GM12878 (cell line): ENCODE measurements around the gene KRT222. TPM values are rescaled to one million over a fixed set of nuclear protein-coding genes. Genes with fewer than 3 reads are reported as not detected.

ENCODE experiments used
- ATAC-seq: fragments of 200-7000 bp; cut with Tn5 transposase; 3 replicates; pipeline ENCODE4 v1.9.1; 2020; ENCODE audit warnings: mild to moderate bottlenecking, moderate library complexity
- BruUV-seq: library from RNA; stranded (reverse); fragments of 400-500 nt; replicated peaks from 2 replicates; lab custom pipeline; 2021; lab: Mats Ljungman, UMichigan
- CTCF ChIA-PET: fragments of 300-600 bp; sonication (Branson Sonifier 250); formaldehyde crosslinking; extraction: SDS; loops from one replicate; lab custom pipeline; 2021; ENCODE audit warnings: inconsistent platforms; lab: Yijun Ruan, JAX
- POLR2A ChIA-PET: fragments of 350-600 bp; formaldehyde crosslinking; extraction: SDS; loops from one replicate; lab custom pipeline; 2021; ENCODE audit warnings: inconsistent platforms; lab: Charles Lee
- RAD21 ChIA-PET: fragments of 300-600 bp; sonication (Branson Sonifier 250); formaldehyde crosslinking; loops from one replicate; lab custom pipeline; 2023; ENCODE audit warnings: antibody characterized with exemption; ENCODE audit not compliant: unreplicated experiment; lab: Charles Lee
- SMC1A ChIA-PET: fragments of 300-600 bp; sonication (Branson Sonifier 250); formaldehyde crosslinking; loops from one replicate; lab custom pipeline; 2023; ENCODE audit not compliant: unreplicated experiment, uncharacterized antibody; lab: Charles Lee
- DNase-seq: peaks from one replicate; pipeline ENCODE4 v3.0.0-alpha.2; 2011; ENCODE audit warnings: low read depth, low spot score
- FAIRE-seq: peaks from 3 replicates; lab custom pipeline; 2011; peaks lifted over from hg19 to GRCh38; lab: Jason Lieb, UNC
- H2AFZ ChIP-seq: 2 replicates; pipeline ENCODE4 v1.6.0; 2011; ENCODE audit warnings: low read depth, low read length, control low read depth; ENCODE audit not compliant: control insufficient read depth
- H3K27ac ChIP-seq: 2 replicates; pipeline ENCODE4 v1.5.1; 2011; ENCODE audit warnings: control low read depth; ENCODE audit not compliant: control insufficient read depth, insufficient read depth
- H3K27me3 ChIP-seq, 2 experiments: replicated peaks in 1 of 2; 2 replicates each; pipeline versions ENCODE4 v1.6.0 to v1.6.1; 2011; ENCODE audit warnings: low read length in 1 of 2; ENCODE audit not compliant: control insufficient read depth in 2 of 2, insufficient read depth in 2 of 2
- H3K36me3 ChIP-seq, 2 experiments: 2 replicates each; pipeline ENCODE4 v1.5.1; 2011; ENCODE audit warnings: low read length in 1 of 2; ENCODE audit not compliant: control insufficient read depth in 2 of 2, insufficient read depth in 2 of 2
- H3K4me1 ChIP-seq: 2 replicates; pipeline ENCODE4 v1.6.1; 2011; ENCODE audit warnings: mild to moderate bottlenecking, low read length, moderate library complexity, mixed read lengths; ENCODE audit not compliant: control insufficient read depth, insufficient read depth
- H3K4me2 ChIP-seq: 2 replicates; pipeline ENCODE4 v1.6.0; 2011; ENCODE audit warnings: control low read depth; ENCODE audit not compliant: control insufficient read depth, insufficient read depth
- H3K4me3 ChIP-seq: fragments of 200-600 bp; sonication (generic); 2 replicates; pipeline ENCODE4 v1.5.1; 2016
- H3K79me2 ChIP-seq: 2 replicates; pipeline ENCODE4 v1.6.0; 2011; ENCODE audit warnings: low read length; ENCODE audit not compliant: control insufficient read depth, insufficient read depth
- H3K9ac ChIP-seq: 2 replicates; pipeline ENCODE4 v1.8.0; 2011; ENCODE audit warnings: low read length, control low read depth, mixed read lengths; ENCODE audit not compliant: control insufficient read depth, insufficient read depth
- H3K9me3 ChIP-seq: replicated peaks from 3 replicates; pipeline ENCODE4 v1.5.1; 2011; ENCODE audit warnings: mild to moderate bottlenecking, low read length; ENCODE audit not compliant: control insufficient read depth, insufficient read depth
- H4K20me1 ChIP-seq: 2 replicates; pipeline ENCODE4 v1.6.0; 2011; ENCODE audit not compliant: control insufficient read depth, insufficient read depth
- EED ChIP-seq: sonication (generic); IDR thresholded peaks from 2 replicates; pipeline ENCODE4 v1.6.1; 2016; ENCODE audit warnings: antibody characterized with exemption, low read depth
- POLR2A ChIP-seq: IDR thresholded peaks from 2 replicates; pipeline ENCODE4 v1.6.1; 2011; ENCODE audit warnings: low read depth, mild to moderate bottlenecking, low read length
- TCF3 ChIP-seq: IDR thresholded peaks from 2 replicates; pipeline ENCODE4 v1.6.1; 2012; ENCODE audit warnings: low read depth, mild to moderate bottlenecking, low read length, borderline replicate concordance; ENCODE audit not compliant: insufficient read depth
- YBX1 ChIP-seq: fragments of 450-650 bp; IDR thresholded peaks from 2 replicates; pipeline ENCODE4 v1.6.1; 2016; ENCODE audit warnings: antibody characterized with exemption
- WGBS: methylation state at CpG from one replicate; pipeline ENCODE4 v1.1.6; 2016; ENCODE audit warnings: low lambda C conversion rate; ENCODE audit not compliant: insufficient replicate concordance, insufficient coverage; ENCODE audit errors: missing lambda C conversion rate; 5-methylcytosine and 5-hydroxymethylcytosine counted together
- in situ Hi-C: fragments of 300-500 bp; cut with MboI; formaldehyde crosslinking; loops from 9 replicates; pipeline ENCODE4 v1.14.3; 2018; ENCODE audit warnings: mixed read lengths
- intact Hi-C: fragments of 100-400 bp; cut with micrococcal nuclease; formaldehyde crosslinking; loops from one replicate; pipeline ENCODE4 v1.14.2; 2022; ENCODE audit not compliant: unreplicated experiment
- polyA plus RNA-seq, 11 experiments: library from polyadenylated mRNA; depleted of rRNA in 4 of 11; unstranded in 6 of 11; stranded (reverse) in 5 of 11; fragments of >200 nt; fragmentation: Nextera tagmentation in 4 of 11; fragmentation: Illumina TruSeq in 1 of 11; extraction: Ambion mirVana in 4 of 11; extraction: Trizol in 1 of 11; gene quantifications; 1 replicate in 1 of 11; 2 replicates in 10 of 11; pipeline versions ENCODE4 v1.2.1 to v1.2.3, GENCODE V29; 2011 to 2016; ENCODE audit warnings: inconsistent platforms in 2 of 11, missing spikeins in 2 of 11, low read depth in 1 of 11
- total RNA-seq, 4 experiments: library from RNA; depleted of rRNA in 3 of 4; stranded (reverse); fragments of >200 nt in 3 of 4; fragmentation: Illumina TruSeq in 1 of 4; extraction: Trizol in 1 of 4; gene quantifications; 2 replicates each; pipeline versions ENCODE4 v1.2.1 to v1.2.3, GENCODE V29; 2013 to 2021

Gene KRT222
- total and polyA plus RNA-seq, 10 of the 15 experiments (the other 5 are each of a cell fraction or from before 2014, with no cell fraction given): 0.21 to 6.4 (median 0.54) TPM; not detected in 1

DNA sequence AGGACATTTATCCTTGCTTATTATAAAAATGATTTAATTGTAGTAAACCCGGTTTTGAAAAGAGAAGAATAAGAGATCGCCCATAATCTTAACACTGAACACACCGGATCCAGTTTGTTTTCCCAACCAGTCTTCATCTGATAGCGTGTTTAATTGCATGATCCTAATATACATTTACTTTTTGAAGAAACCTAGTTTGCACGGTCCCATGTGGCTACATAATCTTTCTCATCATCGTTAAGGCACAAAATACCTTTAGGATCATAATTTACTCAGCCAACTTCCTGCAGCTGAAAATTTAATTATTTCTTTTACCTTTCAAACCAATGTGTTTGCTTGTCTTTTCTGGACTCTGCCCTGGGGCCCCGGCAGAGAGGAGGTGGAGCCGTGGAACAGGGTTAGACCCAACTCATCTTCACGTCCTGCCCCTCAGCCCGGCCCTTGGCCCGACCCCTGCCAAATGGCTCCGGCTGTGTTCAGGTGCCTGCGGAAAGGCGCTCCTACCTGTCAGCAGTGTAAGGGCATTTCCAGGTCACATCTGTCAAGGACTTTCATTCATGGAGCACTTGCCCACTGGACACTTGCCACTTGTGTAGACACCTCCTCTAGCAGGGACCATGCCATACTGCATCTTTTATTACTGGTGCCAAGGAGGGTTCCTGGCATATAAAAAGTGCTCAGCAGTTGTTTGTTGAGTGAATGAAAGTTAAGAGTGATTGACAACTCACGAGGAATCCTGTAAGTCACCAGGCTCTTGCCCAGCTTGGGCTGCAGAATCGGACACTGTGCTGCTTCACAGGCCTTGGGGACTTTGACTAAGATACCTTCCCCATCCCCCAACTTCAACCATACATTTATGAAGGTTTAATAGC, 46.0 kb downstream of the KRT222 start:
- DNase-seq (no peak), FAIRE-seq (no peak), ATAC-seq (no peak)
- Histone ChIP-seq H3K27me3 (no peaks in the 10 kb centered on the region), H3K9me3 (no peaks in the 10 kb centered on the region), H3K4me1 (peaks cover 40% of the 10 kb centered on the region), H3K27ac (no peak overlapping the region), H3K79me2 (no peaks in the 10 kb centered on the region), H3K9ac (no peak overlapping the region), H4K20me1 (no peaks in the 10 kb centered on the region), H3K4me3 (no peak overlapping the region), H2AFZ (no peak overlapping the region), H3K36me3 (no peaks in the 10 kb centered on the region), H3K4me2 (no peak overlapping the region)
- SMC1A ChIA-PET: interaction anchor here (0.7 to 8.9 kb wide), 16 partner anchors 15 to 1044 kb away, joined by 3 to 175 read pairs (median 6); partner anchors contain the start of gene SMARCE1
- WGBS: 72% methylated on average over 16 of the region's 16 CpGs
- no TSS peak for BruUV-seq
- POLR2A ChIA-PET: interaction anchor here (0.6 to 1.6 kb wide), 4 partner anchors 28 to 209 kb away, joined by 3 read pairs; no protein-coding TSS in a partner anchor
- TF ChIP-seq YBX1 (no peak), POLR2A (no peak), EED (no peak), TCF3 (no peak)
- intact Hi-C loops (loop anchor here (5.0 kb wide), 3 partner anchors 262 to 1048 kb away; no protein-coding TSS in a partner anchor), in situ Hi-C loops (loop anchor here (5.0 to 10.0 kb wide), 2 partner anchors 183 to 1046 kb away; no protein-coding TSS in a partner anchor)
- CTCF ChIA-PET: interaction anchor here (0.8 to 11.9 kb wide), 46 partner anchors 10 to 1070 kb away, joined by 3 to 193 read pairs (median 4); no protein-coding TSS in a partner anchor
- RAD21 ChIA-PET: interaction anchor here (0.6 to 5.3 kb wide), 25 partner anchors 9 to 1050 kb away, joined by 3 to 87 read pairs (median 3); partner anchors contain the start of gene TOP2A
